DMS53 treated with DMSO at 0.1 percent for 48 hours (cell line): ENCODE data around the gene LYL1.
"Not testable (repeated sequence)": the region's sequence is repeated elsewhere in the genome, so short reads cannot be mapped to it uniquely, and the experiment has no call there.

ENCODE experiments used
- DNase-seq: peaks from one replicate; lab custom pipeline; 2025; ENCODE audit not compliant: unreplicated experiment; lab: John Stamatoyannopoulos, UW

LYL1 gene

GRCh38 chr19:13102666-13103580, at the start of gene LYL1:
LYL1 (minus strand) TSS chr19:13102858; CDS start chr19:13101171, 1,687 bp downstream.
- no peak for DNase-seq

DNA sequence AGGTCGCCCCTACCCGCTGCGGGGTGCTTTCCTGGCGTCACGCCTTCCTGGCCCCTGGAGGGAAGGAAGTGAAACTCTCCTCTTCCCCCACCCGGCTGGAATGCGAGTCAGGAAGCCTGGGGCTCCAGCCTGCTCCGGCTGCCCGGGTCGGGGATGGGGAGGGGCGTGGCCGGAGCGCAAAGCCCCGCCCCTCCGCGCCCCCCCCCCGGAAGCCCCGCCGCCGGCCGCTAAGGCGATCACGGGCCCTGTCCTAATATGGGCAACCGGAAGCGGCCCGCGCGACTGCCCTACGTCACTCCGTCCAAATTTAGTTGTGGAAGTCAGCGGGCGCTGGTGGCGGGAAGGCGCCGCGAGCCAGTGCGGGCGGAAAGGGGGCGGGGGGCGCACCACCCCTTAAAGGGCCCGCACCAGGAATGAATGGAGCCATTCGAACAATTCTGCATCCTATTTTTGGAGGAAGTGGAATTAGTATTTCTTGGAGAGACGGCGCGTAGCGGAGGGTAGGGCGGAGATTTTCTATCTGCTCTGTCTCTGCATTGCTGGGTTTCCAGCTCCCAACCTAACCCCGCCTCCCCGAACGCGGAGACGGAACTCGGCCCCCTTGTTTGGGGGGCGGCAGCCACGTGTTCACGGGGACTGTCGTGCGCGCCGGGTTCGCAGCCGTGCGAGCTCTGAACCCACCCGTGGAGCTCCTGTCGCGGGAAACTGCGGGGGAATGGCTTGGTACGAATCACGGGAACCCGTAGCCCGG, 49.1 kb upstream of the LYL1 start:
- DNase-seq, result peak; percentile 84

- no peak for DNase-seq
These were observed 48.4 kb upstream of the LYL1 start for GRCh38 chr19:13150931-13151604.

- peak; percentile 74 for DNase-seq
These were observed 47.7 kb upstream of the LYL1 start, which contains the start of the genes IER2 and STX10 for GRCh38 chr19:13150187-13150930. IER2 (plus strand) TSS chr19:13150411; CDS start chr19:13153187, 2,776 bp downstream. STX10 (minus strand) TSS chr19:13150375; CDS start chr19:13150173, 202 bp downstream.

- no peak for DNase-seq
These were observed 47.0 kb upstream of the LYL1 start for GRCh38 chr19:13149628-13150186.

DNA sequence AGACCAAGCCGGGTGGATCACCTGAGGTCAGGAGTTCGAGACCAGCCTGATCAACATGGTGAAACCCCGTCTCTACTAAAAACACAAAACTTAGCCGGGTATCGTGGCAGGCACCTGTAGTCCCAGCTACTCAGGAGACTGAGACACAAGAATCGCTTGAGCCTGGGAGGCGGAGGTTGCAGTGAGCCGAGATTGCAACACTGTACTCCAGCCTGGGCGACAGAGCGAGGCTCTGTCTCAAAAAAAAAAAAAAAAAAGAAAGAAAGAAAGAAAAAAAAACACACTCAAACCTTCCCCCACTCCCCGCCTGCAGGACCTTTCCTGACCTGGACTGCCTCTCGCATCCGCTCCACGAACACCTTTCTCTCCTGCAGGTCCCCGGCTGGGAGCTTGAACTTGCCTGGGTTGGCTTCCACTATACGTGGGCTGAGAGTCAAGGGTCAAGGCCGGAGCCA, 46.5 kb upstream of the LYL1 start:
- not testable (repeated sequence) for DNase-seq

- no peak for DNase-seq
These were observed 44.3 kb upstream of the LYL1 start for GRCh38 chr19:13146763-13147563.

DNA sequence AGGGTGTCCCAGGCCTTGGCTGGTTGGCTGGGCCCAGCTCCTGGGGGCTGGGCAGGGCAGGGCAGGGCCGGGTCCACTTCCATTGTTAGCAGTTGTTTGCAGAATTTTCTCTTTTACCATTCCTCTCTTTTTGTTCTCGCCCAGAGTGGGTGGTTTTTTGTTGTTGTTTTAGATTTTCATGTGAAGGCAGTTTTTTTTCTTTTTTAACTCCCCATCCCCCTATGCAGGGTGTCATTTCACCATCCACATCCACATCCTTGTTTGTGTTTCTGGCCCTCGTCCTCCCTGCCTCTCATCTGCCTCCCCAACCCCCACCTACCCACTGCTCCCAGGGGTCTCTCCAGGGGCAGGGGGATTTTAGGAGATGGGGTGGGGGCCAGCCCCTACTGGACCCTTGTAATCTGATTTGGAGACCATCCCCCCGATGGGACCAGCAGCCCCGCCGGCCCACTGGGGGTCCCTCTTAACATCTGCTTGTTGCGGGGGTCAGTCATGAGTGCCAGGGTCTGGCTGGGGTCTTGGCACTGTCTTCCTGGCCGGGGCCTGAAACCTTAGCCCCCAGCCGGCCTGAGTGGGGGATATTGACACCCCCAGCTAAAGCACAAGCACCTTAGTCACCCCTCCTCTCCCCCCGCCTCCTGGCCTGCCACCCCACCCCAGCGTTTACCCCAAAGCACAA, 37.1 kb upstream of the LYL1 start:
- no peak for DNase-seq

DNA sequence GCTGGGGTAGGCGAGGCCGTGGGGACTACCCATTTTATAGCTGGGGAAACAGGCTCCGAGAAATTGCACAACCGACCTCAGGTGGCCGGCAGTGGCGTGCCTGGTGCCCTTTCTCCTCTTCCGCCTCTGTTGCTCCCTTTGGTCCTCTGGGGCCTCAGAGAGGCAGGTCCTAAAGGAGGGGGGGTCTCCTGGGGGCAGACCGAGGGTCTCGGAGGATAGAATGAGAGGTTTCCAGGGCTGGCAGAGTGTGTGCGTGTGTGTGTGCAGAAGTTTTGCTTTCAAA, 36.2 kb upstream of the LYL1 start:
- DNase-seq, result no peak

- DNase-seq, result no peak
These were observed 35.7 kb upstream of the LYL1 start for GRCh38 chr19:13138171-13138915.

DNA sequence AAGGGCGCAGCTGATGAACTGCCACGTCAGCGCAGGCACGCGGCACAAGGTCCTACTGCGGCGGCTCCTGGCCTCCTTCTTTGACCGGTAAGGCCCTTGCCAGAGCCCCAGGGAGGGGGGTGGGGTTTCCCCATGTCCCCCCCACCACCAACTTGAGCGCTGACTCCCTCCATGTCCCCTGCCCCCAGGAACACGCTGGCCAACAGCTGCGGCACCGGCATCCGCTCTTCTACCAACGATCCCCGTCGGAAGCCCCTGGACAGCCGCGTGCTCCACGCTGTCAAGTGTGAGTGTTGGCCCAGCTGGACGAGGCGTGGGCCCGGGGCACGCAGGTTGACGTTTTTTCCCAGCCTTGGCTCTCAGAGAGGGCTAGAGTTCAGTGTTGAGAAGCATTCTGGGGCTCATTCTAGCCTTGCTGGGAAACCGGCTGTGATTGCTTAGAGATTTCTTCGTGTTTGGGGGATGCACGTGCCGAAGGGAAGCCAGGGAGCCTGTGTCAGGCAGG, 34.7 kb upstream of the LYL1 start:
- DNase-seq, result no peak

- no peak for DNase-seq
These were observed 32.7 kb upstream of the LYL1 start for GRCh38 chr19:13135068-13136062.

DNA sequence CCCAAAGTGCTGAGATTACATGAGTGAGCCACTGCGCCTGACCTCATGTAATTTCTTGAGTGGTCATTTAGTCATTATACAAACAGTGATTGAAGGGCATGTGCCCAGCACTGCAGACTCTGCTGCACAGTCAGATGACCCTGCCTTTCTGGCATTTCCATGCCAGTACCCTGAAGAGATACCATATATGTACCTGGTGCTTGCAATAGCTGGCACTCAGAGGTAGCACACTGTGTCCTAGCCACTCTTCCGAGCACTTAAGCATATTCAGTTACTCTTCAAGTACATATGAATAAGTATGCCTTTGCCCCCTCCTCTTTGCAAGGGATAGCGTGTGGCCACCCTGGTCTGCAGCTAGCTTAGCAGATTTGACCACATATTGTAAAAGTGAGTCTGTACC, 32.0 kb upstream of the LYL1 start:
- DNase-seq, result no peak

DNA sequence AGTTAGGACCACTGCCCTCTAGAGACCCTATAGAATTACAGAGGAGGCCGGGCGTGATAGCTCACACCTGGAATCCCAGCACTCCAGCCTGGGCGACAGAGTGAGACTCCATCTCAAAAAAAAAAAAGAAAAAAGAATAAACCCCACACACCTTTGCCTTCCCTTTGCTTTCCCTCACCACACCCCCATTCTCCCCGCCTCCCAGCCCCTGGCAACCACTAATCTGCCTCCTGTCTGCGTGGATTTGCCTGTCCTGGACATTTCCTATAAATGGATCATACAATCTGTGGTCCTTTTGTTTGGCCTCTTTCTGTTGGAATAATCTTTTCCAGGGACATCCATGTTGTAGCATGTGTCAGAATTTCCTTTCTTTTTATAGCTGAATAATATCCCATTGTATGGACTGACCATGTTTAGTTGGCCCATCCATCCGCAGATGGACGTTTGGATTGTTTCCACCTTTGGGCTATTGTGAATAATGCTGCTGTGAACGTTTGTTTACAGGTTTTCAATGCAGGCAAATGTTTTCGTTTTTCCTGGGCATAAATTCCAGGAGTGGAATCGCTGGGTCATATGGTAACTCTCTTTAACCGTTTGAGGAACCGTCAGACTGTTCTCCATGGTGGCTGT, 30.7 kb upstream of the LYL1 start:
- DNase-seq, result no peak

- DNase-seq, result no peak
These were observed 30.0 kb upstream of the LYL1 start for GRCh38 chr19:13132471-13133180.
